ENCODE measurements around the gene GPHB5.
A peak's percentile ranks its signal among the peaks of the same experiment; 100 is the strongest.
"Not testable (repeated sequence)": the region's sequence is repeated elsewhere in the genome, so short reads cannot be mapped to it uniquely, and the experiment has no call there.

The GPHB5 gene

GRCh38 chr14:63322897-63323573 lies 4.3 kb upstream of the GPHB5 start:
- TF ChIP-seq MAX (IDR thresholded peaks at IDR 0.05; ENCODE audit: low read depth, low read length) (no peak), MYC (IDR thresholded peaks at IDR 0.05; ENCODE audit: low read depth, low read length) (no peak), CTCF (IDR thresholded peaks at IDR 0.05; ENCODE audit: low read depth, low read length) (no peak), POLR2A (IDR thresholded peaks at IDR 0.05; ENCODE audit: extremely low read depth, insufficient read length) (no peak)
- no peak overlapping the region for H3K4me3 ChIP-seq (ENCODE audit: low read depth, low read length)
- no peak for DNase-seq (ENCODE audit: low read depth)

- no peak overlapping the region for H3K4me3 ChIP-seq (ENCODE audit: low read depth, low read length)
- no peak for DNase-seq (ENCODE audit: low read depth)
- TF ChIP-seq MYC (IDR thresholded peaks at IDR 0.05; ENCODE audit: low read depth, low read length) (no peak), MAX (IDR thresholded peaks at IDR 0.05; ENCODE audit: low read depth, low read length) (no peak), POLR2A (IDR thresholded peaks at IDR 0.05; ENCODE audit: extremely low read depth, insufficient read length) (no peak), CTCF (IDR thresholded peaks at IDR 0.05; ENCODE audit: low read depth, low read length) (no peak)
Observed at GRCh38 chr14:63322472-63322871, 3.7 kb upstream of the GPHB5 start.

GRCh38 chr14:63308723-63309317 lies 9.9 kb downstream of the GPHB5 start:
- peak; percentile 12 for DNase-seq (ENCODE audit: low read depth)

GRCh38 chr14:63304429-63304828 lies 14.3 kb downstream of the GPHB5 start:
- H3K4me3 ChIP-seq (ENCODE audit: low read depth, low read length); DNase-seq (ENCODE audit: low read depth): not testable (repeated sequence)

More at GRCh38 chr14:63308723-63309317, 9.9 kb downstream of the GPHB5 start:
- no peak overlapping the region for H3K4me3 ChIP-seq (ENCODE audit: low read depth, low read length)
- TF ChIP-seq POLR2A (IDR thresholded peaks at IDR 0.05; ENCODE audit: extremely low read depth, insufficient read length) (no peak), CTCF (IDR thresholded peaks at IDR 0.05; ENCODE audit: low read depth, low read length) (peak; percentile 52)

- TF ChIP-seq CTCF (IDR thresholded peaks at IDR 0.05; ENCODE audit: low read depth, low read length) (no peak), MYC (IDR thresholded peaks at IDR 0.05; ENCODE audit: low read depth, low read length) (no peak), MAX (IDR thresholded peaks at IDR 0.05; ENCODE audit: low read depth, low read length) (no peak), POLR2A (IDR thresholded peaks at IDR 0.05; ENCODE audit: extremely low read depth, insufficient read length) (no peak)
- DNase-seq (ENCODE audit: low read depth), result no peak
- H3K4me3 ChIP-seq (ENCODE audit: low read depth, low read length), result no peak overlapping the region
Observed at GRCh38 chr14:63301891-63302534, 16.7 kb downstream of the GPHB5 start.

- TF ChIP-seq CTCF (IDR thresholded peaks at IDR 0.05; ENCODE audit: low read depth, low read length) (no peak), MYC (IDR thresholded peaks at IDR 0.05; ENCODE audit: low read depth, low read length) (no peak), MAX (IDR thresholded peaks at IDR 0.05; ENCODE audit: low read depth, low read length) (no peak), POLR2A (IDR thresholded peaks at IDR 0.05; ENCODE audit: extremely low read depth, insufficient read length) (no peak)
- no peak overlapping the region for H3K4me3 ChIP-seq (ENCODE audit: low read depth, low read length)
- no peak for DNase-seq (ENCODE audit: low read depth)
Observed at GRCh38 chr14:63300854-63301253, 17.9 kb downstream of the GPHB5 start.
